KMS-11 (cell line): ENCODE measurements around the gene KCNK6.

ENCODE experiments used
- H2AFZ ChIP-seq: fragments of 200-600 bp; sonication (generic); 2 replicates; pipeline ENCODE4 v1.6.1; 2016; ENCODE audit warnings: antibody characterized with exemption, mixed run types, low read depth
- H3K27ac ChIP-seq: fragments of 200-600 bp; sonication (generic); 2 replicates; pipeline ENCODE4 v1.6.1; 2016; ENCODE audit warnings: mild to moderate bottlenecking, mixed run types
- H3K27me3 ChIP-seq: fragments of 200-600 bp; sonication (generic); 2 replicates; pipeline ENCODE4 v1.6.1; 2017; ENCODE audit warnings: mild to moderate bottlenecking, low read depth, mixed run types, moderate library complexity; ENCODE audit not compliant: insufficient read depth
- H3K36me3 ChIP-seq: fragments of 200-600 bp; sonication (generic); 2 replicates; pipeline ENCODE4 v1.6.1; 2017; ENCODE audit warnings: mild to moderate bottlenecking, mixed run types; ENCODE audit not compliant: insufficient read depth
- H3K4me1 ChIP-seq: fragments of 200-600 bp; sonication (generic); 2 replicates; pipeline ENCODE4 v1.6.1; 2016; ENCODE audit warnings: mild to moderate bottlenecking, low read depth, mixed run types; ENCODE audit not compliant: poor library complexity, severe bottlenecking
- H3K4me2 ChIP-seq: fragments of 200-600 bp; sonication (generic); 2 replicates; pipeline ENCODE4 v1.7.0; 2016; ENCODE audit warnings: mild to moderate bottlenecking, mixed run types
- H3K4me3 ChIP-seq: fragments of 200-600 bp; sonication (generic); IDR thresholded peaks from 2 replicates; pipeline ENCODE4 v1.6.1; 2017; ENCODE audit warnings: low read depth, low read length, mixed read lengths; ENCODE audit not compliant: insufficient read depth
- H3K79me2 ChIP-seq: fragments of 200-600 bp; sonication (generic); 2 replicates; pipeline ENCODE4 v1.6.1; 2016; ENCODE audit warnings: low read depth, mixed run types; ENCODE audit not compliant: insufficient read depth
- H3K9ac ChIP-seq: fragments of 200-600 bp; sonication (generic); 2 replicates; pipeline ENCODE4 v1.6.1; 2016; ENCODE audit warnings: mild to moderate bottlenecking, mixed run types
- H4K20me1 ChIP-seq: fragments of 200-600 bp; sonication (generic); 2 replicates; pipeline ENCODE4 v1.6.1; 2016; ENCODE audit warnings: mild to moderate bottlenecking, mixed run types; ENCODE audit not compliant: insufficient read depth
- TF ChIP-seq, protein P1 (sequence below): fragments of 200-600 bp; sonication (generic); conservative IDR thresholded peaks from 2 replicates; pipeline ENCODE4 v1.6.1; 2017; ENCODE audit warnings: low read depth, mild to moderate bottlenecking, antibody characterized with exemption, low read length, moderate library complexity, mixed read lengths

Gene KCNK6

GRCh38 chr19:38308926-38309614, 10.6 kb upstream of the KCNK6 start:
- no peak overlapping the region for H3K27ac ChIP-seq
- H3K36me3 ChIP-seq: no peaks in the 10 kb centered on the region
- no peaks in the 10 kb centered on the region for H3K4me1 ChIP-seq
- no peaks in the 10 kb centered on the region for H4K20me1 ChIP-seq
- H3K79me2 ChIP-seq: no peaks in the 10 kb centered on the region
- H3K27me3 ChIP-seq: no peaks in the 10 kb centered on the region
- no peak overlapping the region for H3K9ac ChIP-seq
- no peak overlapping the region for H3K4me3 ChIP-seq
- TF ChIP-seq, protein P1, sequence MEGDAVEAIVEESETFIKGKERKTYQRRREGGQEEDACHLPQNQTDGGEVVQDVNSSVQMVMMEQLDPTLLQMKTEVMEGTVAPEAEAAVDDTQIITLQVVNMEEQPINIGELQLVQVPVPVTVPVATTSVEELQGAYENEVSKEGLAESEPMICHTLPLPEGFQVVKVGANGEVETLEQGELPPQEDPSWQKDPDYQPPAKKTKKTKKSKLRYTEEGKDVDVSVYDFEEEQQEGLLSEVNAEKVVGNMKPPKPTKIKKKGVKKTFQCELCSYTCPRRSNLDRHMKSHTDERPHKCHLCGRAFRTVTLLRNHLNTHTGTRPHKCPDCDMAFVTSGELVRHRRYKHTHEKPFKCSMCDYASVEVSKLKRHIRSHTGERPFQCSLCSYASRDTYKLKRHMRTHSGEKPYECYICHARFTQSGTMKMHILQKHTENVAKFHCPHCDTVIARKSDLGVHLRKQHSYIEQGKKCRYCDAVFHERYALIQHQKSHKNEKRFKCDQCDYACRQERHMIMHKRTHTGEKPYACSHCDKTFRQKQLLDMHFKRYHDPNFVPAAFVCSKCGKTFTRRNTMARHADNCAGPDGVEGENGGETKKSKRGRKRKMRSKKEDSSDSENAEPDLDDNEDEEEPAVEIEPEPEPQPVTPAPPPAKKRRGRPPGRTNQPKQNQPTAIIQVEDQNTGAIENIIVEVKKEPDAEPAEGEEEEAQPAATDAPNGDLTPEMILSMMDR: no peak
- H2AFZ ChIP-seq: no peak overlapping the region
- no peak overlapping the region for H3K4me2 ChIP-seq

- Histone ChIP-seq H3K4me2 (no peak overlapping the region), H3K36me3 (no peaks in the 10 kb centered on the region), H3K9ac (no peak overlapping the region), H3K27me3 (no peaks in the 10 kb centered on the region), H3K4me3 (no peak overlapping the region), H3K4me1 (no peaks in the 10 kb centered on the region), H3K79me2 (no peaks in the 10 kb centered on the region), H3K27ac (no peak overlapping the region), H4K20me1 (no peaks in the 10 kb centered on the region), H2AFZ (no peak overlapping the region)
- TF ChIP-seq, protein P1: no peak
Measured at GRCh38 chr19:38309615-38310278, 9.9 kb upstream of the KCNK6 start.

- H3K36me3 ChIP-seq: no peaks in the 10 kb centered on the region
- TF ChIP-seq, protein P1: no peak
- H3K4me3 ChIP-seq: no peak overlapping the region
- no peak overlapping the region for H3K27ac ChIP-seq
- no peaks in the 10 kb centered on the region for H3K27me3 ChIP-seq
- H2AFZ ChIP-seq: no peak overlapping the region
- H3K4me1 ChIP-seq: no peaks in the 10 kb centered on the region
- no peak overlapping the region for H3K9ac ChIP-seq
- H3K79me2 ChIP-seq: no peaks in the 10 kb centered on the region
- no peak overlapping the region for H3K4me2 ChIP-seq
- no peaks in the 10 kb centered on the region for H4K20me1 ChIP-seq
Measured at GRCh38 chr19:38310279-38310670, 9.4 kb upstream of the KCNK6 start.

DNA sequence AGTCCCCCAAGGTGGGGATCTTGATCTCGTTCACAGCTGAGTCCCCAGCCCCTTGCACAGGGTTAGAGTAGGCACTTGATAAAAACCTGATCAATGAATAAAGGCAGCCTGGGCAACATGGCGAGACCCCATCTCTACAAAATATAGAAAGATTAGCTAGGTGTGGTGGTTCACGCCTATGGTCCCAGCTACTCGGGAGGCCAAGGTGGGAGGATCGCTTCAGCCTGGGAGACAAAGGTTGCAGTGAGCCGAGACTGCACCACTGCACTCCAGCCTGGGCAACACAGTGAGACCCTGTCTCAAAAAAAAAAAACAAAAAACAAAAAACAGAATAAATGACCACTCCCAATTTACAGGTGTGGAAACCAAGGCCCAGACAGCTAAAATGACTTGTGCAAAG, 8.7 kb upstream of the KCNK6 start:
- TF ChIP-seq, protein P1: no peak
- no peak overlapping the region for H3K4me3 ChIP-seq
- no peaks in the 10 kb centered on the region for H3K4me1 ChIP-seq

More for the DNA sequence above, 8.7 kb upstream of the KCNK6 start:
- Histone ChIP-seq H3K27ac (no peak overlapping the region), H3K9ac (no peak overlapping the region), H3K36me3 (no peaks in the 10 kb centered on the region), H3K27me3 (no peaks in the 10 kb centered on the region), H3K4me2 (no peak overlapping the region), H3K79me2 (no peaks in the 10 kb centered on the region), H2AFZ (no peak overlapping the region), H4K20me1 (no peaks in the 10 kb centered on the region)
